Natural killer cell (primary cell): ENCODE data around the gene TAS2R41. TPM values are rescaled to one million over a fixed set of nuclear protein-coding genes. Genes with fewer than 3 reads are reported as not detected.

Experiments
- ATAC-seq, 3 donors: fragments of 150-1000 bp in 2 of 3; fragments of 200-7000 bp in 1 of 3; cut with Tn5 transposase; 1 replicate in 1 of 3; 2 replicates in 2 of 3; pipeline ENCODE4 v1.10.0; 2021; ENCODE audit warnings: mild to moderate bottlenecking in 2 of 3, moderate library complexity in 2 of 3
- DNase-seq, 2 donors: peaks; one replicate each; pipeline versions ENCODE4 v3.0.0 to v3.0.0-alpha.2; 2013 to 2021; ENCODE audit warnings: mixed read lengths in 1 of 2
- H3K27ac ChIP-seq: one replicate; pipeline ENCODE4 v1.5.1; 2013; ENCODE audit warnings: mild to moderate bottlenecking, low read length
- H3K27me3 ChIP-seq: one replicate; pipeline ENCODE4 v1.6.1; 2013; ENCODE audit warnings: low read length; ENCODE audit not compliant: control insufficient read depth, insufficient read depth
- H3K36me3 ChIP-seq: one replicate; pipeline ENCODE4 v1.6.1; 2013; ENCODE audit warnings: low read length; ENCODE audit not compliant: control insufficient read depth, insufficient read depth
- H3K4me1 ChIP-seq: one replicate; pipeline ENCODE4 v1.6.1; 2013; ENCODE audit warnings: low read length; ENCODE audit not compliant: control insufficient read depth, insufficient read depth
- H3K4me3 ChIP-seq: one replicate; pipeline ENCODE4 v1.5.1; 2013; ENCODE audit warnings: low read length
- H3K9me3 ChIP-seq: one replicate; pipeline ENCODE4 v1.6.1; 2013; ENCODE audit warnings: low read length; ENCODE audit not compliant: control insufficient read depth, insufficient read depth
- H3K27ac Mint-ChIP-seq, 2 donors: one replicate each; pipeline ENCODE4 v1.8.0; 2022; ENCODE audit warnings: mild to moderate bottlenecking in 2 of 2, mixed read lengths in 2 of 2, moderate library complexity in 1 of 2
- H3K27me3 Mint-ChIP-seq, 2 donors: one replicate each; pipeline ENCODE4 v1.8.0; 2022; ENCODE audit warnings: low read depth in 2 of 2, mixed read lengths in 2 of 2
- H3K36me3 Mint-ChIP-seq: one replicate; pipeline ENCODE4 v1.8.0; 2022; ENCODE audit warnings: mixed read lengths
- H3K4me1 Mint-ChIP-seq, 2 donors: one replicate each; pipeline ENCODE4 v1.8.0; 2022; ENCODE audit warnings: mixed read lengths in 2 of 2
- H3K4me3 Mint-ChIP-seq: one replicate; pipeline ENCODE4 v1.8.0; 2022; ENCODE audit warnings: mild to moderate bottlenecking, moderate library complexity, mixed read lengths
- H3K9me3 Mint-ChIP-seq, 2 donors: one replicate each; pipeline ENCODE4 v1.8.0; 2022; ENCODE audit warnings: mixed read lengths in 2 of 2
- WGBS: methylation state at CpG from one replicate; pipeline ENCODE4 v1.1.7; 2013; ENCODE audit warnings: missing lambda C conversion rate; ENCODE audit not compliant: insufficient coverage; 5-methylcytosine and 5-hydroxymethylcytosine counted together
- intact Hi-C: fragments of 100-400 bp; cut with micrococcal nuclease; formaldehyde crosslinking; loops from one replicate; pipeline ENCODE4 v1.14.2; 2022
- total RNA-seq, 4 donors: library from RNA; stranded (reverse); fragments of 120-200 nt in 1 of 4; gene quantifications; one replicate each; pipeline versions ENCODE4 v1.2.3 to v1.2.4, GENCODE V29; 2013 to 2022
- TF ChIP-seq, protein P1 (sequence below): fragments of 200-600 bp; IDR thresholded peaks from one replicate; pipeline ENCODE4 v1.8.0; 2022; ENCODE audit warnings: antibody characterized with exemption

The TAS2R41 gene
- total RNA-seq, 3 donors from 2014 or later (not counting 1 experiment from before 2014, with no cell fraction given), result not detected

- Mint-ChIP-seq H3K4me1 (no peaks in the 10 kb centered on the region), H3K9me3 (no peaks in the 10 kb centered on the region), H3K4me3 (no peak overlapping the region), H3K36me3 (no peaks in the 10 kb centered on the region), H3K27me3 (peaks cover 5 to 18% of the 10 kb centered on the region in 2 donors), H3K27ac (no peak overlapping the region)
- H3K27ac ChIP-seq, result no peak overlapping the region
- H3K9me3 ChIP-seq, result no peaks in the 10 kb centered on the region
- TF ChIP-seq, protein P1, sequence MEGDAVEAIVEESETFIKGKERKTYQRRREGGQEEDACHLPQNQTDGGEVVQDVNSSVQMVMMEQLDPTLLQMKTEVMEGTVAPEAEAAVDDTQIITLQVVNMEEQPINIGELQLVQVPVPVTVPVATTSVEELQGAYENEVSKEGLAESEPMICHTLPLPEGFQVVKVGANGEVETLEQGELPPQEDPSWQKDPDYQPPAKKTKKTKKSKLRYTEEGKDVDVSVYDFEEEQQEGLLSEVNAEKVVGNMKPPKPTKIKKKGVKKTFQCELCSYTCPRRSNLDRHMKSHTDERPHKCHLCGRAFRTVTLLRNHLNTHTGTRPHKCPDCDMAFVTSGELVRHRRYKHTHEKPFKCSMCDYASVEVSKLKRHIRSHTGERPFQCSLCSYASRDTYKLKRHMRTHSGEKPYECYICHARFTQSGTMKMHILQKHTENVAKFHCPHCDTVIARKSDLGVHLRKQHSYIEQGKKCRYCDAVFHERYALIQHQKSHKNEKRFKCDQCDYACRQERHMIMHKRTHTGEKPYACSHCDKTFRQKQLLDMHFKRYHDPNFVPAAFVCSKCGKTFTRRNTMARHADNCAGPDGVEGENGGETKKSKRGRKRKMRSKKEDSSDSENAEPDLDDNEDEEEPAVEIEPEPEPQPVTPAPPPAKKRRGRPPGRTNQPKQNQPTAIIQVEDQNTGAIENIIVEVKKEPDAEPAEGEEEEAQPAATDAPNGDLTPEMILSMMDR, result no peak
- no peaks in the 10 kb centered on the region for H3K4me1 ChIP-seq
- no peaks in the 10 kb centered on the region for H3K36me3 ChIP-seq
- WGBS, result 96% methylated on average over 65 of the region's 65 CpGs
- no peak for DNase-seq
- ATAC-seq, result no peak
- intact Hi-C loops, result no loop called here
- no peaks in the 10 kb centered on the region for H3K27me3 ChIP-seq
- no peak overlapping the region for H3K4me3 ChIP-seq
These were observed 33.4 kb downstream of the TAS2R41 start for GRCh38 chr7:143510854-143511592.

GRCh38 chr7:143511593-143512047 is 33.9 kb downstream of the TAS2R41 start:
- no peak overlapping the region for H3K4me3 ChIP-seq
- 95% methylated on average over 23 of the region's 23 CpGs for WGBS
- ATAC-seq (peak in 1 of 3 donors; percentile 17), DNase-seq (no peak)
- no peaks in the 10 kb centered on the region for H3K36me3 ChIP-seq
- H3K4me3 Mint-ChIP-seq, result no peak overlapping the region
- H3K27ac ChIP-seq, result no peak overlapping the region
- H3K36me3 Mint-ChIP-seq, result no peaks in the 10 kb centered on the region
- H3K9me3 Mint-ChIP-seq, result no peaks in the 10 kb centered on the region
- H3K27ac Mint-ChIP-seq, result no peak overlapping the region
- H3K27me3 Mint-ChIP-seq, result peaks cover 5 to 18% of the 10 kb centered on the region in 2 donors
- no peaks in the 10 kb centered on the region for H3K4me1 Mint-ChIP-seq
- no peaks in the 10 kb centered on the region for H3K27me3 ChIP-seq
- no peaks in the 10 kb centered on the region for H3K9me3 ChIP-seq
- H3K4me1 ChIP-seq, result no peaks in the 10 kb centered on the region
- intact Hi-C loops, result no loop called here
- TF ChIP-seq, protein P1, result no peak

GRCh38 chr7:143512488-143513340 is 35.0 kb downstream of the TAS2R41 start:
- Mint-ChIP-seq H3K4me3 (no peak overlapping the region), H3K27ac (no peak overlapping the region), H3K27me3 (peaks cover 5 to 19% of the 10 kb centered on the region in 2 donors), H3K36me3 (no peaks in the 10 kb centered on the region), H3K4me1 (no peaks in the 10 kb centered on the region), H3K9me3 (no peaks in the 10 kb centered on the region)
- no peaks in the 10 kb centered on the region for H3K9me3 ChIP-seq
- no peaks in the 10 kb centered on the region for H3K4me1 ChIP-seq
- H3K27ac ChIP-seq, result no peak overlapping the region
- H3K4me3 ChIP-seq, result no peak overlapping the region
- ATAC-seq, result no peak
- TF ChIP-seq, protein P1, result no peak
- no peaks in the 10 kb centered on the region for H3K36me3 ChIP-seq
- 89% methylated on average over 7 of the region's 8 CpGs for WGBS
- intact Hi-C loops, result no loop called here
- H3K27me3 ChIP-seq, result no peaks in the 10 kb centered on the region
- DNase-seq, result no peak
